Neural crest cell (in vitro differentiated cells): ENCODE data around the gene LYST. TPM values are rescaled to one million over a fixed set of nuclear protein-coding genes. Genes with fewer than 3 reads are reported as not detected.
A peak's percentile ranks its signal among the peaks of the same experiment; 100 is the strongest.

Source experiments
- DNase-seq: peaks from one replicate; pipeline ENCODE4 v3.0.0; 2021; ENCODE audit warnings: low read depth, mixed read lengths, low spot score
- H3K27ac Mint-ChIP-seq: one replicate; pipeline ENCODE4 v1.8.0; 2021; ENCODE audit warnings: mild to moderate bottlenecking, mixed read lengths; ENCODE audit not compliant: unreplicated experiment
- H3K27me3 Mint-ChIP-seq: 2 replicates; pipeline ENCODE4 v1.8.0; 2021; ENCODE audit warnings: low read depth, mild to moderate bottlenecking, mixed read lengths
- H3K36me3 Mint-ChIP-seq: 2 replicates; pipeline ENCODE4 v1.8.0; 2021; ENCODE audit warnings: low read depth, mild to moderate bottlenecking, mixed read lengths
- H3K4me1 Mint-ChIP-seq: 2 replicates; pipeline ENCODE4 v1.8.0; 2021; ENCODE audit warnings: mixed read lengths
- H3K4me3 Mint-ChIP-seq: one replicate; pipeline ENCODE4 v1.8.0; 2021; ENCODE audit warnings: mild to moderate bottlenecking, mixed read lengths
- H3K9me3 Mint-ChIP-seq: 2 replicates; pipeline ENCODE4 v1.8.0; 2021; ENCODE audit warnings: mixed read lengths
- CTCF ChIP-seq: fragments of 200-600 bp; sonication (generic); conservative IDR thresholded peaks from 2 replicates; pipeline ENCODE4 v1.5.0; 2021; ENCODE audit warnings: antibody characterized with exemption, mild to moderate bottlenecking
- total RNA-seq: library from RNA; stranded (reverse); gene quantifications from 2 replicates; pipeline ENCODE4 v1.2.1, GENCODE V29; 2021

The LYST gene
- total RNA-seq, 1 donor from 2014 or later = 5.3 TPM

GRCh38 chr1:235635938-235636662 is 230.6 kb downstream of the LYST start:
- H3K27me3 Mint-ChIP-seq = no peaks in the 10 kb centered on the region
- no peak overlapping the region for H3K27ac Mint-ChIP-seq
- TF ChIP-seq CTCF = peak; percentile 41
- no peak overlapping the region for H3K4me3 Mint-ChIP-seq
- H3K4me1 Mint-ChIP-seq = peaks cover 11% of the 10 kb centered on the region
- no peaks in the 10 kb centered on the region for H3K36me3 Mint-ChIP-seq
- DNase-seq = no peak
- H3K9me3 Mint-ChIP-seq = no peaks in the 10 kb centered on the region

- peaks cover 11% of the 10 kb centered on the region for H3K4me1 Mint-ChIP-seq
- no peak for DNase-seq
- no peak overlapping the region for H3K4me3 Mint-ChIP-seq
- no peaks in the 10 kb centered on the region for H3K27me3 Mint-ChIP-seq
- no peak for TF ChIP-seq CTCF
- no peaks in the 10 kb centered on the region for H3K9me3 Mint-ChIP-seq
- H3K27ac Mint-ChIP-seq = no peak overlapping the region
- H3K36me3 Mint-ChIP-seq = no peaks in the 10 kb centered on the region
Measured at GRCh38 chr1:235632506-235633401, 234.0 kb downstream of the LYST start.

- H3K9me3 Mint-ChIP-seq = no peaks in the 10 kb centered on the region
- peaks cover 11% of the 10 kb centered on the region for H3K4me1 Mint-ChIP-seq
- no peaks in the 10 kb centered on the region for H3K36me3 Mint-ChIP-seq
- no peak overlapping the region for H3K4me3 Mint-ChIP-seq
- no peak overlapping the region for H3K27ac Mint-ChIP-seq
- TF ChIP-seq CTCF = peak; percentile 22
- no peak for DNase-seq
- H3K27me3 Mint-ChIP-seq = no peaks in the 10 kb centered on the region
Measured at GRCh38 chr1:235631816-235632215, 234.9 kb downstream of the LYST start.

GRCh38 chr1:235628316-235629005 is 238.2 kb downstream of the LYST start:
- H3K36me3 Mint-ChIP-seq = no peaks in the 10 kb centered on the region
- peaks cover 31% of the 10 kb centered on the region for H3K4me1 Mint-ChIP-seq
- no peak for DNase-seq
- no peak for TF ChIP-seq CTCF
- H3K9me3 Mint-ChIP-seq = no peaks in the 10 kb centered on the region
- H3K4me3 Mint-ChIP-seq = no peak overlapping the region
- no peaks in the 10 kb centered on the region for H3K27me3 Mint-ChIP-seq
- H3K27ac Mint-ChIP-seq = no peak overlapping the region

- TF ChIP-seq CTCF = no peak
- Mint-ChIP-seq H3K4me1 (peaks cover 25% of the 10 kb centered on the region), H3K4me3 (no peak overlapping the region), H3K27me3 (no peaks in the 10 kb centered on the region), H3K9me3 (no peaks in the 10 kb centered on the region), H3K27ac (no peak overlapping the region), H3K36me3 (no peaks in the 10 kb centered on the region)
- DNase-seq = no peak
Measured at GRCh38 chr1:235625831-235626230, 240.9 kb downstream of the LYST start.
